Measurements from ENCODE around the gene TCF12. TPM values are rescaled to one million over a fixed set of nuclear protein-coding genes. Genes with fewer than 3 reads are reported as not detected.

TCF12 gene
- total RNA-seq, 1 experiment from 2014 or later, result 76.7 TPM

DNA sequence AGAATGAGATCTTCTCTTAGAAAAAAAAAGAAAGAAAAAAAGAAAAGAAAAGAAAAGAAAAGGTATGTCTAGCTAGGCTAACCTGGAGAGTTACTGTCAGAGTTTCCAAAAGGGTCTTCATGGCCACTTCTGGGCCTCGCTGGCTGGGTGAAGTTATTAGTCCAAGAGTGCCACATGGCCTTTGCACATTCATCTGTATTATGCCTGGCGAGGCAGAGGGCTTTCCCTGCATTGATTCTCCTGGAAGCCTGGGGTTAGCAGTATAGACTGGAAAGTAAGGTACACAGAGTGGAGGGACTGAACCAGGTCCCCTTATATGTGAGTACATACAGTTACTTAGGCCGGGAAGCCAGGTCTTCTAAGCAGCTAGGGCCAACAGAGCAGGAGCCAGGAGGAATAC lies 403.0 kb downstream of the TCF12 start:
- peaks cover 3% of the 10 kb centered on the region; the same call in 1 of the 2 replicates for H3K4me1 ChIP-seq (ENCODE audit: insufficient read depth, low read length)
- no peak overlapping the region for H2AFZ ChIP-seq (ENCODE audit: low read length)
- no peak overlapping the region for H2BK12ac ChIP-seq (ENCODE audit: insufficient read length, low read depth, low read length)
- no peak overlapping the region for H2BK20ac ChIP-seq (ENCODE audit: low read depth, low read length, poor library complexity, severe bottlenecking)
- H3K4me2 ChIP-seq (ENCODE audit: insufficient read depth, insufficient read length, low read length), result no peak overlapping the region
- no CpG with 5 or more reads among the region's 3 CpGs for WGBS (ENCODE audit: extremely low coverage, insufficient read length, low lambda C conversion rate)
- H3K23me2 ChIP-seq (ENCODE audit: insufficient read length, low read depth, low read length, poor library complexity, severe bottlenecking), result no peaks in the 10 kb centered on the region
- no peak overlapping the region for H3K27ac ChIP-seq (ENCODE audit: insufficient read length, low read depth, low read length)
- TF ChIP-seq, protein P1, sequence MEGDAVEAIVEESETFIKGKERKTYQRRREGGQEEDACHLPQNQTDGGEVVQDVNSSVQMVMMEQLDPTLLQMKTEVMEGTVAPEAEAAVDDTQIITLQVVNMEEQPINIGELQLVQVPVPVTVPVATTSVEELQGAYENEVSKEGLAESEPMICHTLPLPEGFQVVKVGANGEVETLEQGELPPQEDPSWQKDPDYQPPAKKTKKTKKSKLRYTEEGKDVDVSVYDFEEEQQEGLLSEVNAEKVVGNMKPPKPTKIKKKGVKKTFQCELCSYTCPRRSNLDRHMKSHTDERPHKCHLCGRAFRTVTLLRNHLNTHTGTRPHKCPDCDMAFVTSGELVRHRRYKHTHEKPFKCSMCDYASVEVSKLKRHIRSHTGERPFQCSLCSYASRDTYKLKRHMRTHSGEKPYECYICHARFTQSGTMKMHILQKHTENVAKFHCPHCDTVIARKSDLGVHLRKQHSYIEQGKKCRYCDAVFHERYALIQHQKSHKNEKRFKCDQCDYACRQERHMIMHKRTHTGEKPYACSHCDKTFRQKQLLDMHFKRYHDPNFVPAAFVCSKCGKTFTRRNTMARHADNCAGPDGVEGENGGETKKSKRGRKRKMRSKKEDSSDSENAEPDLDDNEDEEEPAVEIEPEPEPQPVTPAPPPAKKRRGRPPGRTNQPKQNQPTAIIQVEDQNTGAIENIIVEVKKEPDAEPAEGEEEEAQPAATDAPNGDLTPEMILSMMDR (conservative IDR thresholded peaks at IDR 0.05), result no peak
- no peak overlapping the region for H3K27ac Mint-ChIP-seq
- H2BK5ac ChIP-seq (ENCODE audit: insufficient read length, low read length), result no peak overlapping the region
- no peaks in the 10 kb centered on the region for H3K79me2 ChIP-seq (ENCODE audit: insufficient read depth, low read length)
- H4K8ac ChIP-seq (replicated peaks; ENCODE audit: insufficient read length, low read depth, low read length), result no peak overlapping the region
- DNase-seq, result no peak
- H2AK5ac ChIP-seq (ENCODE audit: insufficient read length, low read length), result no peak overlapping the region
- H3K9me3 Mint-ChIP-seq, result no peaks in the 10 kb centered on the region; a peak in 1 of 5 replicates
- H3K79me1 ChIP-seq (ENCODE audit: insufficient read depth, low read depth, low read length, poor library complexity, severe bottlenecking), result no peaks in the 10 kb centered on the region
- no peak overlapping the region for H2BK15ac ChIP-seq (ENCODE audit: low read depth, low read length)
- no peaks in the 10 kb centered on the region for H4K20me1 ChIP-seq (ENCODE audit: control insufficient read depth, insufficient read depth, insufficient read length)
- no peaks in the 10 kb centered on the region for H3K27me3 ChIP-seq (ENCODE audit: insufficient read depth, low read length)
- H3K14ac ChIP-seq (ENCODE audit: insufficient read depth, low read length), result no peak overlapping the region
- no peaks in the 10 kb centered on the region for H3K9me3 ChIP-seq (ENCODE audit: control insufficient read depth, low read depth, low read length)
- no peak overlapping the region for H3K23ac ChIP-seq (ENCODE audit: insufficient read length, low read depth, low read length)
- H3K27me3 Mint-ChIP-seq (ENCODE audit: low read depth), result no peaks in the 10 kb centered on the region
- no peak overlapping the region for H2BK120ac ChIP-seq (ENCODE audit: low read depth, low read length, poor library complexity, severe bottlenecking)
- no peak overlapping the region for H4K5ac ChIP-seq (ENCODE audit: insufficient read length, low read depth, low read length)
- no peaks in the 10 kb centered on the region for H3K36me3 Mint-ChIP-seq (ENCODE audit: insufficient read depth in 1 of 3, low read depth in 3 of 3)
- H3K18ac ChIP-seq (ENCODE audit: insufficient read length, low read depth, low read length), result no peak overlapping the region
- H3K56ac ChIP-seq (ENCODE audit: insufficient read length, low read depth, low read length), result no peak overlapping the region
- H3K9ac ChIP-seq (ENCODE audit: extremely low read depth, insufficient read length, low read length), result no peak overlapping the region
- H3K4me3 Mint-ChIP-seq, result no peak overlapping the region
- no peak overlapping the region for H3T11ph ChIP-seq (ENCODE audit: low read length)
- peaks cover 29 to 55% of the 10 kb centered on the region in 2 experiments for H3K4me1 Mint-ChIP-seq
- H3K4ac ChIP-seq (ENCODE audit: low read depth, low read length), result no peak overlapping the region
- H4K91ac ChIP-seq (ENCODE audit: insufficient read length, low read depth, low read length), result no peak overlapping the region

Data from H9 (cell line).